ENCODE data around the gene BCAR3. TPM values are rescaled to one million over a fixed set of nuclear protein-coding genes. Genes with fewer than 3 reads are reported as not detected.

BCAR3 gene
- total RNA-seq, 1 donor from 2014 or later, result 18.5 TPM

- intact Hi-C loops (cut with DNase I), result loop anchor here (2.0 to 10.0 kb wide), 4 partner anchors 53 to 215 kb away; partner anchors contain the start of gene BCAR3
- ATAC-seq (ENCODE audit: poor library complexity), result peak; percentile 74
- no peak for DNase-seq
Measured at GRCh38 chr1:93629101-93630059, 52.3 kb downstream of the BCAR3 start.

- ATAC-seq (ENCODE audit: poor library complexity) (no peak), DNase-seq (no peak)
- intact Hi-C loops (cut with DNase I), result loop anchor here (2.0 to 10.0 kb wide), 3 partner anchors 186 to 216 kb away; no protein-coding TSS in a partner anchor
Measured at GRCh38 chr1:93628681-93629080, 53.0 kb downstream of the BCAR3 start.

DNA sequence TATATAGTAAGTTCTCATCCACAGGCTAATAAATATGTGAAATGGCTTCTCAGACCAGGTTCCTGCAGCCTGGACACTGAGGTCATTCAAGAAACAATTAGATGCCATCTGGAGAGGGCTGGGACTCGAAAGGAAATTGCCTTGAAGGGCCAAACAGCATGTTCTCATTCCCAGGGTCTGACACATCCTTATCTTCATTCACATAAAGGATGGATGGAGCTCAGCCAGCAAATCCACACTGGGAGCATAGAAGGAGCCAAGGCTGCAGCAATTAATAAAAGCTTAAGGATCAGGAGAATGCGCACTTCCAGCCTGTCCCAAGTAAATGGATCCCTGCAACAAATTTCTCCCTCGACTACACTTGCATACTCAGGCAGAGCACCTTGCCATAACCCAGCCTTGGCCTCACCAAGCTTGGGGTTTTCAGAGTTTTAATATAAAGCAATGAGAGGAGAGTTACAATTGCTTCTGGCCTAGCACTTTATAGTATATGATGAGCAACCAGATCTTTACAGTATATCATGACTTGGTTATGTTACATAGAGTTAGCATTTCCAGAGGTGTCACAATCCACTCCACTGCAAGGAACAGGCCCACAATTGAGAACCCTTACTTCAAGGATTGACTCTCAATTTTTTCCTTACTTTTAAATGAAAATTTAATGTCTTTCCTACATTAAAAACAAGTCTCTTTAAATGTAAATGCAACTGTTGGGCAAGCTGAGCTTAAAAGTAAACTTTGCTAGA, 55.9 kb downstream of the BCAR3 start:
- intact Hi-C loops (cut with DNase I), result loop anchor here (5.0 to 10.0 kb wide), 2 partner anchors 183 to 219 kb away; no protein-coding TSS in a partner anchor
- DNase-seq (peak; percentile 56), ATAC-seq (ENCODE audit: poor library complexity) (peak; percentile 55)

DNA sequence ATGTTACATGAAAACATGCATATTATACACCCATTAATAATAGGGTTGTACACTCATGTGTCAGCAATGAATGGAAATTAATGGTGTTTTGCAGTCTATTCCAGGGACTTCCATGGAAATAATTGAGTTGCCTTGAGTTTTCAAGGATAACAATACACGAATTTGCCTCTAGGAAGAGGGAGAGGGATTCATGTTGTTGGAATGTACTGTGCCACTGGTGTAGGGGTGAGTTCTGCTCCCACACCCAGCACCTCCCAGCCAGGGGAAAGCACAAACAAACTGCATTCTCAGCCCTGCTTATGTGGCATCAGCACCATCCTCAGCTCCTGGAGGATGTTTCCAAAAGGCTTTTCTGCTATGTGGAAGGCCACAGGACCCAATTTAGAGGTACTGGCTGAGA, 57.8 kb downstream of the BCAR3 start:
- no peak for DNase-seq
- intact Hi-C loops (cut with DNase I), result loop anchor here (10.0 kb wide), 1 partner anchor 221 kb away; no protein-coding TSS in a partner anchor
- no peak for ATAC-seq (ENCODE audit: poor library complexity)

- ATAC-seq (ENCODE audit: poor library complexity), result no peak
- no peak for DNase-seq
- intact Hi-C loops (cut with DNase I), result loop anchor here (10.0 kb wide), 1 partner anchor 221 kb away; no protein-coding TSS in a partner anchor
Measured at GRCh38 chr1:93623436-93623835, 58.2 kb downstream of the BCAR3 start.

DNA sequence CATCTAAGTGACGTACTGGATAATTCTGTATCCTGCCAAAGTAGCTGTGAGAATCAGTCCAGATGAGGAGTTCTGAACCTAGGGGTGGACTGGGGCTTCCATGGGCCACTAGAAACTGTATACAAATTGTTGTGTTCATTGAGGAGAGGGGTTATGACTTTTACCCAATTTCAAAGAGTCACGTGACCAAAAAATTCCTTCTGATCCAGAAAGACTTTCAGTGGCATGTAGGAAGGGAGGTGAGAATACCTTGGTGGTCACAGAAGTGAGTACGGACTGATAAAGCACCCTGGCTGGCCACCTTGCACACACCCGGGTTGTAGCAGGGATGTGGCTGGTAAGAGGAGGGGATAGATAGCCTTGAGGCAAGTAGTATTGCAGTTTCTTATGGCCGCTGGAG, 60.4 kb downstream of the BCAR3 start:
- ATAC-seq (ENCODE audit: poor library complexity) (no peak), DNase-seq (no peak)
- intact Hi-C loops (cut with DNase I), result loop anchor here (10.0 kb wide), 1 partner anchor 224 kb away; no protein-coding TSS in a partner anchor

GRCh38 chr1:93620841-93621210, 60.8 kb downstream of the BCAR3 start:
- DNase-seq, result peak; percentile 55
- ATAC-seq (ENCODE audit: poor library complexity), result peak; percentile 23
- intact Hi-C loops (cut with DNase I), result loop anchor here (10.0 kb wide), 1 partner anchor 224 kb away; no protein-coding TSS in a partner anchor

DNA sequence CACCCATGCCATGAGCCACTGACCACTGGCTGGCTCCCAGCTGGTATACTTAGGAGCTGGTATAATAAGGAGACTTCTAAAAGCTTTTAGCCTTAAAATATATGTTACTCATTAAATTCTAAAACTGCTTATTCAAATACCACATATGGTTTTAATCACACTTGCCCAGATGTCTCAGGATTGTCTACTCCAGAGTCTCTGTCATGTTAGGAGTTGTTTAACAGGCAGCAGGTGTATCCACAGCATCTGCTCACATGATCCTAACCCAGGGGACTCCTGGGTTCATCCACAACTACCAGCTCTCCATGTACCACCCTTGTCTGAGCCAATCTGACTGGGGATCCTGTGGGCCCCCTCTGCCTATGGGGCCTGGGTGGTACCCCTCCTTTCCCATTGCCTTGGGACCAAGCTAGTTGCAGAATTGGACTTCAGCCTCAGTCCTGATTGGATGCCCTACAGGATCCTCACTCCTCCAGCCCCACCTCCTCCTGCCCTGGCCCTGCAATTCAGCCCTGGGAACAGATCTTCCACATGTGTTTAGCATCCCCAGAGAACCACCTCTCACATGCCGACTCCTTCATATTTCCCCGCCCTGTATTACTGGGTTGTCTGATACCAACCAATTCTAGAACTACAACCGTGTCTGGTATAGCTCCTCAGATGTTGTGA, 61.3 kb downstream of the BCAR3 start:
- DNase-seq (no peak), ATAC-seq (ENCODE audit: poor library complexity) (no peak)
- intact Hi-C loops (cut with DNase I), result loop anchor here (10.0 kb wide), 1 partner anchor 224 kb away; no protein-coding TSS in a partner anchor

- no peak for DNase-seq
- no peak for ATAC-seq (ENCODE audit: poor library complexity)
- intact Hi-C loops (cut with DNase I), result loop anchor here (10.0 kb wide), 1 partner anchor 225 kb away; no protein-coding TSS in a partner anchor
Measured at GRCh38 chr1:93619507-93620171, 62.0 kb downstream of the BCAR3 start.

GRCh38 chr1:93617670-93618499, 63.8 kb downstream of the BCAR3 start:
- peak; percentile 15 for ATAC-seq (ENCODE audit: poor library complexity)
- intact Hi-C loops (cut with DNase I), result no loop called here
- DNase-seq, result no peak

- intact Hi-C loops (cut with DNase I), result no loop called here
- peak; percentile 68 for DNase-seq
Measured at GRCh38 chr1:93616996-93617669, 64.5 kb downstream of the BCAR3 start.

GRCh38 chr1:93616221-93616995, 65.2 kb downstream of the BCAR3 start:
- intact Hi-C loops (cut with DNase I), result no loop called here
- DNase-seq (no peak), ATAC-seq (ENCODE audit: poor library complexity) (peak; percentile 35)

More at GRCh38 chr1:93616996-93617669, 64.5 kb downstream of the BCAR3 start:
- ATAC-seq (ENCODE audit: poor library complexity), result peak; percentile 53

- intact Hi-C loops (cut with DNase I), result no loop called here
- DNase-seq, result no peak
- no peak for ATAC-seq (ENCODE audit: poor library complexity)
Measured at GRCh38 chr1:93615582-93616150, 66.0 kb downstream of the BCAR3 start.

DNA sequence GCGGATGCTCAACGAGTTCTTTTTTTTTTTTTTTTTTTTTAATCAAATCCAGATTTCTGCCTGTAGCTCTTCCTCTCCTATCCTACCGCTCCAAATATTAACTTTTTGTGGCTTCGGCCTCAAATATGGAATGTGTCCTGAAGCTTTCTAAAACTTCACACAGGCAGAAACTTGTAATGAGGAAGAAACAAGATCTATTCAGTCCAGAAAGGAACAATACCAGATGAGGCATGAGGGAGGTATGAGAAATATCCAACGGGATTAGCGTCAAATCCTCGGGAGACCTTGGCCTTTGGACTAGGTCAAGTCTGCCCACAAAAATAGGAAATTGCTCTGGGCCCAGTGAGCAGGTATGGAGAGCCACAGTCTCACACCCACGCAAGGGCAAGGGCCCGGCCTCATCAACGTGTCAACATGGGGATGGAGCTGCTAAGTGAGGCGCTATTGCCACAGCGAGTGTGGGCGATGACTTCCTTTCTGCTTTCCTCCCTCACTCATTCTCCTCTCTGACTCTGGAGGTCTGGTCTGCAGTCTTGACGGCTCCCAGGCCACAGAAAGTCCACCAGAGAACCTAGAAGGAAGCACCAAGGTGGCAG, 66.6 kb downstream of the BCAR3 start:
- intact Hi-C loops (cut with DNase I), result no loop called here
- DNase-seq, result no peak

GRCh38 chr1:93614541-93614940, 67.1 kb downstream of the BCAR3 start:
- ATAC-seq (ENCODE audit: poor library complexity) (no peak), DNase-seq (no peak)
- intact Hi-C loops (cut with DNase I), result no loop called here

More for the DNA sequence above, 66.6 kb downstream of the BCAR3 start:
- no peak for ATAC-seq (ENCODE audit: poor library complexity)
